Right lobe of liver (tissue), 4 donors: ENCODE results near the gene ASB16.

Experiments
- POLR2A ChIP-seq: fragments of 450-650 bp; IDR thresholded peaks from one replicate; pipeline ENCODE4 v1.6.1; 2017; ENCODE audit warnings: antibody characterized with exemption, mild to moderate bottlenecking
- TF ChIP-seq, protein P1 (sequence below), 4 donors: fragments of 200-600 bp in 3 of 4; fragments of 450-650 bp in 1 of 4; IDR thresholded peaks; one replicate each; pipeline versions ENCODE4 v1.5.1 to v1.8.0; 2016 to 2022; ENCODE audit warnings: antibody characterized with exemption in 4 of 4, mild to moderate bottlenecking in 2 of 4
- donor health status: DM: no; HTN: no; CAD: no.
- donor health status: DM: no; HTN: no; CAD: no.
- donor health status: DM: no; HTN: yes; CAD: no.

DNA sequence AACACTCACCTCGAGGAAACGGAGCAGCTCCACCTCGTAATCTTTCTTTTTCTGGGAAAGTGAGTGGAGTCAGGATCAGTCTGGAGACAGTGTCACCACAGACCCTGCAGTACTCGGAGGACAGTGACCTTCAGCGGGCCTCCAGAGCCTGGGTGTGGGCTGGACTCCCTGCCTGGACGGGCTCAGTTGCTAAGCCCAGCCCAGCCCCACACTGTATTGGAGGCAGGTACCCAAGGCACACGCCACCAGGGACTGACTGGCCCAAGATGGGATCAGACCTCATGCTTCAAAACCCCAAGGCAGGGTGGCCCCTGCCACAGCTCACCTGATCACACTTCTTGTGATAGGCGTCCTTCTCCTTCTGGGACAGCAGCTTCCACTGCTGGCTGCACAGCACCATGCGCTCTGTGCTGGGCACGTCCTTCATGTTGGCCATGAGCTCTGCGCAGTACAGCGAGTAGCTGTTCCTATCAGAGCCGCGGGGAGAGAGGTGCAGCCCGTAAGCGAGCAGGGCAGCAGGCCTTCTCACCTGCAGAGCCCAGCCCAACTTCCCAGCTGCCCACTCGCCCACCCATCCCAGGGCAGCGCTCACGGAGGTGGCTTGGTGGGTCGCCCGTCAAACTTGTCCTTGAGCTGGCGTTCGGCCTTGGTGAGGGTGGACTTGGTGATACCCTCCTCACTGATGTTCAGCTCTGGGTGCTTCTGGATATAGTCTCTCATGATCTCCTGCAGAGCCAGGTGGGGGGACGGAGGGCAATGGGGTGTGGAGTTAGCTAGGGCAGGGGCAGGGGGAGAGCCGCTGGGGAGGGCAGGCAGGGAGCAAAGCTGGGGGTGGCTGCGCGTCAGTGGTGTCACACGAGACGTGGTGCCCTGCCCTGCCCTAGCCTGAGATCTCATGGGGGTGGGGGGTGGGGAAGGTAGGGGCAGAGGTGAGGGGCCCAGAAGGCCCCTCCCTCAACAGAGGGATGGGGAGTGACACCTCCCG lies 41.1 kb downstream of the ASB16 start:
- TF ChIP-seq, protein P1, sequence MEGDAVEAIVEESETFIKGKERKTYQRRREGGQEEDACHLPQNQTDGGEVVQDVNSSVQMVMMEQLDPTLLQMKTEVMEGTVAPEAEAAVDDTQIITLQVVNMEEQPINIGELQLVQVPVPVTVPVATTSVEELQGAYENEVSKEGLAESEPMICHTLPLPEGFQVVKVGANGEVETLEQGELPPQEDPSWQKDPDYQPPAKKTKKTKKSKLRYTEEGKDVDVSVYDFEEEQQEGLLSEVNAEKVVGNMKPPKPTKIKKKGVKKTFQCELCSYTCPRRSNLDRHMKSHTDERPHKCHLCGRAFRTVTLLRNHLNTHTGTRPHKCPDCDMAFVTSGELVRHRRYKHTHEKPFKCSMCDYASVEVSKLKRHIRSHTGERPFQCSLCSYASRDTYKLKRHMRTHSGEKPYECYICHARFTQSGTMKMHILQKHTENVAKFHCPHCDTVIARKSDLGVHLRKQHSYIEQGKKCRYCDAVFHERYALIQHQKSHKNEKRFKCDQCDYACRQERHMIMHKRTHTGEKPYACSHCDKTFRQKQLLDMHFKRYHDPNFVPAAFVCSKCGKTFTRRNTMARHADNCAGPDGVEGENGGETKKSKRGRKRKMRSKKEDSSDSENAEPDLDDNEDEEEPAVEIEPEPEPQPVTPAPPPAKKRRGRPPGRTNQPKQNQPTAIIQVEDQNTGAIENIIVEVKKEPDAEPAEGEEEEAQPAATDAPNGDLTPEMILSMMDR (IDR thresholded peaks at IDR 0.05), result no peak
- no peak for TF ChIP-seq POLR2A
